ENCODE measurements around the gene RPS6KA2.

The RPS6KA2 gene

GRCh38 chr6:166516251-166516884 lies 110.7 kb downstream of the RPS6KA2 start:
- no peak for FAIRE-seq

- no peak for FAIRE-seq
Observed at GRCh38 chr6:166515072-166515810, 111.8 kb downstream of the RPS6KA2 start.

GRCh38 chr6:166514196-166514595 lies 112.9 kb downstream of the RPS6KA2 start:
- FAIRE-seq: no peak

- no peak for FAIRE-seq
Observed at GRCh38 chr6:166512567-166512966, 114.5 kb downstream of the RPS6KA2 start.

- no peak for FAIRE-seq
Observed at GRCh38 chr6:166511316-166511715, 115.7 kb downstream of the RPS6KA2 start.

- FAIRE-seq: no peak
Observed at GRCh38 chr6:166509193-166509592, 117.9 kb downstream of the RPS6KA2 start.

- FAIRE-seq: no peak
Observed at GRCh38 chr6:166508726-166509125, 118.3 kb downstream of the RPS6KA2 start.

GRCh38 chr6:166507809-166508564 lies 119.1 kb downstream of the RPS6KA2 start:
- no peak for FAIRE-seq

GRCh38 chr6:166507380-166507779 lies 119.7 kb downstream of the RPS6KA2 start:
- no peak for FAIRE-seq

- no peak for FAIRE-seq
Observed at GRCh38 chr6:166505133-166505905, 121.7 kb downstream of the RPS6KA2 start.

GRCh38 chr6:166504100-166504499 lies 123.0 kb downstream of the RPS6KA2 start:
- FAIRE-seq: no peak

GRCh38 chr6:166503167-166503744 lies 123.8 kb downstream of the RPS6KA2 start:
- no peak for FAIRE-seq

GRCh38 chr6:166502453-166502852 lies 124.6 kb downstream of the RPS6KA2 start:
- FAIRE-seq: no peak

GRCh38 chr6:166501246-166501645 lies 125.8 kb downstream of the RPS6KA2 start:
- no peak for FAIRE-seq

GRCh38 chr6:166500246-166500645 lies 126.8 kb downstream of the RPS6KA2 start:
- no peak for FAIRE-seq

GRCh38 chr6:166499350-166500163 lies 127.5 kb downstream of the RPS6KA2 start:
- no peak for FAIRE-seq

- no peak for FAIRE-seq
Observed at GRCh38 chr6:166498661-166499349, 128.2 kb downstream of the RPS6KA2 start.

GRCh38 chr6:166498228-166498627 lies 128.8 kb downstream of the RPS6KA2 start:
- FAIRE-seq: no peak

- FAIRE-seq: no peak
Observed at GRCh38 chr6:166497087-166497899, 129.8 kb downstream of the RPS6KA2 start.

GRCh38 chr6:166496460-166496859 lies 130.6 kb downstream of the RPS6KA2 start:
- FAIRE-seq: no peak
